NCI-H2081 (cell line): ENCODE measurements around the gene NFILZ.
A peak's percentile ranks its signal among the peaks of the same experiment; 100 is the strongest.

ENCODE experiments used
- DNase-seq, 2 experiments: peaks; one replicate each; lab custom pipeline; 2025; lab: John Stamatoyannopoulos, UW

Gene NFILZ, protein sequence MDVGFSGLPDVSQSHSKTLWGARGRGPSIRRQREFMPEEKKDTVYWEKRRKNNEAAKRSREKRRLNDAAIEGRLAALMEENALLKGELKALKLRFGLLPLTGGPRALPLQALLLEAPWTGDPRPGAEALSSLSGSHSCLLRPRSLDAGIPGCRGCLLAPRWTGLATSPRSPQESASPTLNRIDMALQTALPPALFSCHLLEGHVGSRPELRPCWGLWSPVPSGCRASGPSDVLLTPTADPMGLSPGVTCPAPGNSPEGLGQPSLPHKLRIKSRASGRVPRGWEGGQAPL

DNA sequence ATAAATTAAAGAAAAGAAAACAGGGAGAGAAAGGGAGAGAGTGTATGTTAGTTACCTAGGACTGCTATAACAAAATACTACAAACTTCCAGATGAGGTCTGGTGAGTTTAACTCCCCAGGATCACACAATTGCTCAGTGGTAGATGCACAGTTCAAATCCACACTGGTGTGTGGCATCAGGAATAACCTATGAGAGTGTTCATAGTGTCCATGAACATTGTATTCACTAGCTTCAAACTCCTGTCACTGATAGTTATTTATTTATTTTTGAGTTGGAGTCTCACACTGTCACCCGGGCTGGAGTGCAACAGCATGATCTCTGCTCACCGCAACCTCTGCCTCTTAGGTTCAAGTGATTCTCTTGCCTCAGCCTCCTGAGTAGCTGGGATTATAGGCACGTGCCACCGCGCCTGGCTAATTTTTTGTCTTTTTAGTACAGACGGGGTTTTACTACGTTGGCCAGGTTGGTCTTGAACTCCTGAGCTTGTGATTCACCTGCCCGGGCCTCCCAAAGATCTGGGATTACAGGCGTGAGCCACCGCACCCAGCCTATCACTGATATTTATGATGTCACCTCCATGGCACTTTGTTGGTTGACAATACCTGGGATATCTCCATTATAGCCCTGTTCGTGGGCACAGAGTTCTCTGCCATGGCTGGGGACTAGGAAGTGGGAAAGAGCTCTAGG is at the start of gene NFILZ:
NFILZ (plus strand) TSS at position 638 of the 688 bp plus-strand sequence. CDS start 46,133 bp downstream, outside the sequence.
- DNase-seq = no peak

DNA sequence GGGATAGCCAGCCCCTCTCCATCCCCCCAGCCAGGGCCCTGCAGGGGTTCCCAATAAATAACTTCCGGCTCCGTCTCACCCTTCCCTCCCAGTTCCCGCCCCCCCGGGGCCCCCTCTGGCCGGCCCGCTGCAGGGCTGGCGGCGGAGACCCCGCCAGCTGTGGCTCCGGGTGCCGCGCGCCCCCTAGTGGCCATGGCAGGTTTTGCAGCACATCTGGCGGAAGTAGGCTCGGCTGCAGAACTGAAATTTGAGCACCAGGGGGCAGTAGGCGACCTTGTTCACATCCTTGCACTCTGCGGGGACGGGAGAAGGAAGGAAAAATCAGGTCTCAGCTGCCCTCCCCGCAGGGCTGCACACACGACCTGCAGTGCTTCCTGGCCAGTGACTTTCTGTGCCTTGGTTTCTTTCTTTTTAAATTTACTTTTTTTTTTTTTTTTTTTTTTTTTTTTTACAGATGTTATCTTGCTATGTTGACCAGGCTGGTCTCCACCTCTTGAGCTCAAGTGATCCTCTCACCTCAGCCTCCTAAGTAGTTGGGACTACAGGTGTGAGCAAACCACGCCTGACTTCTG is 49.6 kb upstream of the NFILZ start:
- DNase-seq = peak; percentile 31 to 43

DNA sequence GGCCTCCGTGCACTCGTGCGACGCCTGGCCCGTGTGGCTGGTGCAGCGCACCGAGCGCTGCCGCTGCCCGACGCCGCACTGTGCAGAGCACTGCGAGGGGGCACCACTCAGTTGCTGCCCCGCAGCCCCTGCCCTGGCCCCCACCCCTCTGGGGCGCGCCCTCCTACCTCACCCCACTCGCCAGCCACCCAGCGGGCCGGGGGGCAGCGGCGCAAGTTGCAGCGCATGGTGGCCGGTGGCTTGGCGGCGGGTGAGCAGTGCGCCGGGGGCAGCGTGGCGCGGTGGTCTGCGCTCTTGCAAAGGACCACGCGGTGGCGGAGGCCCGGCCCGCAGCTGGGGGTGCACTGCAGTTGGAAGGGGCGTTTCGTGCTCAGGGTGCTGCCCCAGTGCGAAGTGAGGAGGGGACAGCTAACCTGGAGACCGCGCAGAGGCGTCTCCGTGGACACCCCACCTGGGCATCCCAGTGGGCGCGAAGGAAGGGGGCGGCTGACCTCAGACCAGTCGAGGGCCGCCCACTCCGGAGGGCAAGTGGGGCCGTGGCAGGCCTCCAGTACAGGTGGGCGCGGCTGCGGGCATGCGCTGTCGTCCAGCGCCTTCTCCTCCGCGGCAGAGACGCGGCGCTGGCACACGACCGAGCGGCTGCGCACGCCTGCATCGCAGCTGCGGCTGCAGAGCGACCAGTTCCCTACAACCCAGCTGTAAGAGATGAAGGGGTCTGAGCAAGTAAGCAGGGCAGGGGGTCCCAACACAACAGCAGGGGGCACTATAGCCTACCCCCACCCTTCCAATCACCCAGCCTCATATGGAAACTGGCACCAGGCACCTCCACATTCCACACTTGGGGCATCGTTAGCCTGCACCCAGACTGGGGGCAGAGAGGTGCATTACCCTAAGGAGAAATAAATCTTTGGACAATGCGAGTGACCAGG is 45.2 kb upstream of the NFILZ start:
- no peak for DNase-seq

DNA sequence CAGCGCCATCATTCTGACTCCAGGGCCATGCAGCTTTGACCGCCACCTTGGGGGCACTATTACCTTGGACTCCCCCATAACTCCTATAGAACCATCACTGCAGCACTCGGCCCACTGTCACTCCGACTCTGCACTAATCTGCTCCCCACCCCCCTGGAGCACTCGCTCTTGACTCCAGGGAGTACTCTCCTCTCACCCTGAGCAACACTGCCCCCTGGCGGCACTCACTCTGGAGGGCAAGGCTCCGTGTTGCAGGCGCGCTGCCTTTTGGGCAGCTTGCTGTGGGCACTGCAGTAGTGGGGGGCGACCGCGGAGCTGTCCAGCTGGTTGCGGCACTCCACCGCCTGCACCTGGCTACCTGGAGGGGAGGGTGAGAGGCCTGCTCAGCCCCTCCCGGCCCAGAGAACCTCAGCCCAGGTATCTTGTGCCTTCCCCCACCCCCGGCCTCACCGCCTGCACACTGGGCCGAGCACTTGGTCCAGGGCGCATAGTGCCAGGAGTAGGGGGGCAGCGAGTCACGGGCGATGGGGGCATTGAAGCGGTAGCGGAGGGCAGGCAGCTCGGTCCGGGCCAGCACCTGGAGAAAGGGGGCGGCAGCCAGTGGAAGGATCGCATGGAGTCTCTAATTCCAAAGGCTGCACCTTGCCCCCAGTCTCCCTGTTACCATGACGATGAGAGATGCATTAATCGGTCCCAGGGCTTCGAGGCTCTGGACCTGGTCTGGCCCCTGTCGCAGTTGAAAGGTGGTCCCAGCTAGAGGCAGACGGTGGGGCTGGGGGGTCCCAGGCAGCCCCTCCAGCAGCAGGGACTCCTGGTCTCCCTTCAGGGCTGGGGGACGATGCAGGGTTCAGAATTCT is 44.3 kb upstream of the NFILZ start:
- DNase-seq = peak; percentile 11

DNA sequence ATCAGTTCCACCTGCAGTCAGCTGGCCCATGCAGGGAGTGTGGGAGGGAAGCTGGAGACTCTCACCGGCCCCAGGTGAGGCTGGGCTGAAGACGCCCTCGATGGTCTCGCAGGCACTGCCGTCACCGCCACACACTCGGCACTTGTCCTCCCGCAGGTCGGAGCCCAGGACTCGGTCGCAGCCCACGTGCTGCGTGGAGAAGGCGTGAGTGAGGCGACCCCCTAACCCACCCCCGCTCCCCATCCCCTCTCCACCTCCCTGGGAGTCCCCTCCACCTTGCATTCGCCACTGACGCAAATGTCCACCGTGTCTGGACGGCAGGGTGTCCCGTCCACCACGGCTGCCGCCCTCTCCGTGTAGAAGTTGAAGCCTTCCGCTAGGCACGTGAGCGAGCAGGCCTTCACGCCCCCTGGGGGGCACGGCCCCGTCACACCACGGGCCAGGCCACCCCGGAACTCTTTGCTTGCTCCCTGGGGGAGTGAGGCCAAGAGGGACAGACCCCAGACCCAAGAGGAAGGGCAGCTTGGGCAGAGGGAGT is 41.2 kb upstream of the NFILZ start:
- no peak for DNase-seq

DNA sequence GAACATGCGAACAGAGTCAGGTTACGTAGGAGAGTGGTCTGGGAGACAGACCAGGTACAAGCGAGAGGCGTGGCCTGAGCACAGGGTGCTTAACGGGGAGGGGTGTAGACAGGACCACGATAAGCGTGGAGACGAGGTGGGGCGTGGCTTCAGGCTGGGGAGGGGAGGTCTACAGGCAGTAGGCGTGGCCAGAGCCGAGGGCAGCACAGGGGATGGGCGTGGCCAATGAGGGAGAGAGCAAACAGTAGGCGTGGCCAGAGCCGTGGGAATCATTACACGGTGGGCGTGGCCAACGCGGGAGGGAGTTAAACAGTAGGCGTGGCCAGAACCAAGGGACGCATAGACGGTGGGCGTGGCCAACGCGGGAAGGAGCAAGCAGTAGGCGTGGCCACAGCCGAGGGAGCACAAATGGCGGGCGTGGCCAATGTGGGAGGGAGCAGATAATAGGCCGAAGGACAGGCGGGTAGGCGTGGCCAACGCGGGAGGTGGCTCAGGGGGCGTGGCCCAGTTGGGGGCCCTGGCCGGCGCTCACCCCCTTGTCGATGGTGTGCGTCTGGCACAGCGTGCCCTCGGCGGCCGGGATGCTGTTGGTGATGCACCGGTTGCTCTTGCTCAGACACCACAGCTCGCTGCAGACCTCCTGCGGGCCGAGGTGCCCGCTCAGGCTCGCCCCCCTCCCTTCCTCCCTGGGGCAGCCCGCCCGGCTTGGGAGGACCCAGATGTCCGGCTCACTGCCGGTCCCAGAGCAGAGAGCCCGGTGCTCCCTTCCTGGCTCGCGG is 38.0 kb upstream of the NFILZ start:
- DNase-seq = no peak

DNA sequence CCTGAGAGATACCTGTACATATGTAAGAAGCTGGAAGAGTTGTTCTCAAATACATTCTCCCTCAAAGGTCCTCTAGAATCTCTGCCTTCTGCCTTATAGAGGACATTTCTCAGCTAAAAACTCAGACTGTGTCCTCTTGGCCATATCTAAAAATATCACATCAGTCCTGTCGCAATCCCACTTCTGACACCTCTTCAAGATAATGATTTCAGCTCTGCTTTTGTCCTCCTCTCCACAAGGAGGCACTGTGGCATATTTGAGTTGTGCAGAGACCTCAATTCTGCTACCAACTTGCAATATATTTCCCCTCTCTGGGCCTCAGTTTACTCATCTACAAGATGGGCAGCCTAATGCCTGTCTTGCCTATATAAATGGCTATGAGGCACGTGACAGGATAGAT is 36.5 kb upstream of the NFILZ start:
- DNase-seq = no peak

DNA sequence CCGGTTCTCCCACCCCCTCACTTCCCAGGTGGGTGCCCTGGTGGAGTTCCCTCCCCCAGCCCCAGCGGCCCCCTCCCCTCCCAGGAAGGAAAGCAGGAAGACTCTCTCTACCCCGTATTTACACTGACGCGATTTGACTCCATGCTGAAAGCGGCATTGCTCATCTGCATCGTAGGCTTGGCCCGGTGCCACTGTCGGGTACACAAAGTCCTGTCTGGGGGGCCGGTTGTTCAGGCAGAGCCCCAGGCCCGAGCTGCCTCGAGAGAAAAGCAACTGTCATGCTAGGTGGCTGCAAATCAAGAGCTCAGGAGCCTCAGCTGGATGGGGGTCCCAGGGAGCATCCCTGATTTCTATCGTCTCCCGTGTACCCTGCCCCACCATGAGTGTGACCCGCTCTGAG is 34.8 kb upstream of the NFILZ start:
- no peak for DNase-seq

DNA sequence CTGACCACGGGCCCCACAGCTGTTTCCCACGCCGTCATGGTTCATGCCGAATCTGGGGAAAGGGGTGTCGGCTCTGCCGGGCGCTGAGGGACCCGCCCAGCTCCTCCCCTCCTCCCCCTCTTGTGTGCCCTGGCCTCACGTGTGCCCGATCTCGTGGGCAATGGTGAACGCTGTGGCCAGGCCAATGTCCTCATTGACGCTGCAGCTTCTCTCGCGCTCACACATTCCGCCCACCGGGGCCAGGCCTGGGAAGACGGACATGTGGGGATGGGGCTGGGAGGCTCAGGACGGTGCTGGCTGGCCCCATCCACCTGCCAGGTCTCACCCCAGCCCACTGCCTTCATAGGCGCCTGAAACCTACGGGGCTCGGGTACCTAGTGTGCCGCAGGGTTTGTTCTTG is 34.3 kb upstream of the NFILZ start:
- DNase-seq = no peak

DNA sequence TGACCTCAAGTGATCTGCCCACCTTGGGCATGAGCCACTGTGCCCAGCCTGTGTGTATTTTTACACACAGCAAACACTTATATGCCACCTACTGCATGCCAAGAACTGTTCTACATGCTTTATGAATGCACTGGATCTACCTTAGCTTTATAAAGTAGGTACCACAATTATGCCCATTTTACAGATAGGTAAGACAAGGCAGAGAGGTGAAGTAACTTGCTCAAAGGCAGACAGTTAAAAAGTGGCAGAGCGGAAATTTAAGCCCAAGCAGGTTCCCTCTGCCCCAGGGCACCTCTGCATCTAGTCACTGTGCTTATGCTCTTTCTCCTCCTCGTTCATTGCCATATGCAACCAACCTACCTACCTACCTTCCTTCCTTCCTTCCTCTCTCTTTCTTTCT is 30.4 kb upstream of the NFILZ start:
- no peak for DNase-seq

DNA sequence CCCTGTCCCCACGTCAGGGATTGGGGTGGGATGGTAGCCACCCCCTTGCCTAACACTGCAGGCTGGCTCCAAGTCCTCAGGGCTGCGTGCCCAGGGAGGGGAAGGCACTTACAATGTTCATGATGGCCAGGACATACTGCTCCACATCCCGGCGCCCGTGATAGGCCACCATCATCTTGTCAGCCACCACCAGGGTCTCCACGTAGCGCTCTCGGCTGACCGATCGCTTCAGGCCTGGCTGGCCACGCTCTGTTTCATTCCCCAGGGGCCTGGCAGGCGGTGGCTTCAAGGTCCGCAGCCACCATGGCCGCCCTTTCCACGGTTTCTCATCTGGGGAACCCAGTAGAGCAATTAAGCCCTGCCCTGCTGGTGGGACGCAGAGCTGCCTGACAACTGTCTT is 29.6 kb upstream of the NFILZ start:
- DNase-seq = no peak

DNA sequence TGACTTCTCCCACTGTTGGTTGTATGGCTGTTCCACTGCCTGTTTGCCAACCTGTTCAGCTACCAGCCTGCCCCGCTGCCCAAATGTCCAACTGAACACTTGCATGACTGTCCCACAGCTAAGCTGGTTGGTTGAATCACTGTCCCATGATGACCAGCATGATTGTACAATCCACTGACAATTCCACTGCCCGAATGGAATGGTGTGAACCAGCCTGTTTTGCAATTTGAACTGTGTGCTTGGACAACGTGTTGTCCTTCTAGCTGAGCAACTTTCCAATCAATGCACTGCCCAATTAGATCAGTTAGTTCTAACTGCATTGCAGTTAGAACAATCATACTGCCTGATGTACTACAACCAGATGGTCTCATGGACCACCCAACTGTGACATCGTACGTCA is 28.6 kb upstream of the NFILZ start:
- no peak for DNase-seq

DNA sequence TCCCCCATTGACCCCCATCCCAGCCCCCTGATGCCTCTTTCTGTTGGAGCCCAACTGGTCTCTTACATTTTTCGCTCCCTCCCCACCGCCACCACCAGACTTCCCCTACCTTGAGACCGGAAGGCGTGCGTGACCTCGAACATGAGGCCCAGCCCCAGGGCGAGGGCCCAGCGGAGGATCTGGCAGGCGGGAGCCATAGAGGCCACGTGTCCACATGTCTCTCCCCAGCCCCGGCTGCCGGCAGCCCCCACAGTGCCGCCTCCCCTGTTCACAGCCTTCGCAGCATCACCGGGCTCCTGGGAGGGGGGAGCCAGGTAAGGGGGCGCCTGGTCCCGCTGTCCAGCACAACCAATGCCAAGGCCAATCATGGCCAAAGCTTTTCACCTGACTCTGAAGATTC is 24.9 kb upstream of the NFILZ start:
- no peak for DNase-seq

DNA sequence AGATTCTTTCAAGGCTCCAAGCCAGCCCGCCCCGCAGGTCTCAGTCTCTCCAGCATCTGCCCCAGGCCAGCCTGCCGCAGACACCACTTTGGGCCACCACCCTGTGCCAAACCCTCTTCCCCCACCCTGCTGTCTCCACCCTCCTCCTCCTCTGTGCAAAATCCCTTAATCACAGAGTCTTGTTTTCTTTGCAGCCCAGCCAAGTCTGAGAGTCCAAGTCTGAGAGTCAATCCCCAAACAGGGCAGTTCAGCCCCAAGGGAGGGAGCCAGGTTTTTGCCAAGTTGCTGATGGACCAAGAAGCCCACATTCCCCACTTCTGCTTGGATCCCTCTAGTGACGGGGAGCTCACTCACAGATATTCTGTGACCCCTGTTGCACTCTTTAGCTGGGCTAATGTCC is 23.0 kb upstream of the NFILZ start:
- DNase-seq = no peak

DNA sequence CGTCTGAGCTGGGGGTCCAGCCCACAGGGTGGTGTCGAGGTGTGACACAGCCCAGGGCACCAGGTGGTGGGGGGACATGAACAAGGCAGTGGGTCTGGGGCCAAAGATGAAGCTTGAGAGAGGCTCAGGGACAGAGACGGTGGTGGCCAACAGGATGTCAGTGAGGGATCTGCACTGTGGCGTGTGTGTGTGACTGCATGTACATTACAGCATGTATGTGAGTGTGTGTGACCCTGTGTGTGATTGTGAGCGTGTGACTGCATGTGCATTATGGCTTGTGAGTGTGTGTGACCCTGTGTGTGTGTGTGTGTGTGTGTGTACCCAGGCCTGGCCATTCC is 21.5 kb upstream of the NFILZ start:
- DNase-seq = no peak

DNA sequence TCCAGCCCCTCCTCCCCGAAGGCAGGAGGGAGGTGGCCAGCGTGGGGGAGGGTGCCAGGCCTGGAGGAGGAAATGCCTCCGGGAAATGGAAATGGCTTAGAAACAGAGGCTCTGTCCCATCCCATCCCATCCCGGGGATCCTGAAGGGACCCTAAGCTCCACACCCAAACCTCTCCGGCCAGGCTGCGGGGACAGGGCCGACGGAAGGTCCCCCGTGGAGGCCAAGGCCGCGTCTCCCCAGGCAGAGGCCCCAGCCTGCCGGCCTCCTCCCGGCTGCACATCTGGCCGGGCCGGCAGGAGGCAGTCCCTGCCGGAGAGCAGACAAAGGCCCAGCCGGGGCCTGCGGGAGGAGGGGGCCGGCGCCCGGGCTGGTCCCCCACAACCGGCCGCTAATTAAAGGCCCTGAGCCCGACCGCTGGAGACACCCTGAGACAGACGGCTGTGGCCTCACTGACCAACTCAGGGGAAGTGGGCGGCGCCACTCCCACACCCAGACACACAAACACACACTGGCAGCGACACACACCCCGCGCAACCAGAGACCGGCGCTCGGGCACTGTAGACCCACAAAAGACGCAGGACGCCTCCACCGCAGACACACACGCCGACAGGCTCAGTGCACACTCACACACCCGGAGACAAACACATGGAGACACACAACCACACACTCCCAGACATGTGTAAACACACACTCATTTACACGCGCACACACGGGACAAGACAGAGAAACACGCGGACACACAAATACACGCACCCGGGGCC is 21.0 kb upstream of the NFILZ start:
- DNase-seq = no peak

DNA sequence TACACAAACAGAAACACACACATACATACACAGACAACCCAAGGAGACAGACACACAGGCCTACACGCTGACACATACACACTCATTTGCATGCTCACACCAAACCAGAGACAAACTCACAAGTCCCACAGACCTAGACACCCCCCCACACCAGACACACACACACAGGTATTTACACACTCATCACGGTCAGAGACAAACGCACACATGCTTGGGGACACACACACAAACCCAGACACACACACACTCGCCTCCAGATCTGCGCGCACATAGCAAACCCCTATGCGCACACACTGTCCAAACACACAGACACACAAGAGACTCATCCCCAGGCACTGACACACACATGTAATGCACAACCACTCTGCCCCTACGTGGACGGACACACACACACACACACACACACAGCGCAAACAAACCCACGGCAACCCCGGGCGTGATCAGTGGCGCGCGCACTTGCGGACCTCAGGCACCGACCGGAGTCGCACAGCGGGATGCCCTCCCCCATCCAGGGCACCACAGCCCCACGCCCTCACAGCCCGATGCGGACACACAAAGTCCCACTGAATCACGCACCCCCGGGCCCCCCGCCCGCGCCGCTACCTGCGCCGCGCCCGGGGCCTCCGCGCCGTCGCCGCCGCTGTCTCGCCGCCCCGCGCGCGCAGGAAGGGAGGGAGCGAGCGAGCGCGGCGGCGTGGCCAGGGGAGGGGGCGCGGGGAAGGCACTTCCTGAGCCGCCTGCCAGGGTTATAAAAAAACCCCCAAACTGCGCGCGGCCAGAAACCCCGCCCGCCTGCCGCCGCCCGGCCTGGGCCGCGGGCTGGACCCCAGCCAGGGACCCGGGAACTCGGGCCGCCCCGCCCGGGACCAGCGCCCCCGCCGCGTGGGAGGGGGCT is 20.1 kb upstream of the NFILZ start, which contains the start of gene ADAMTS10:
ADAMTS10 (minus strand) TSS at position 675 of the 895 bp plus-strand sequence. CDS start 5,005 bp downstream, outside the sequence.
- DNase-seq = no peak

DNA sequence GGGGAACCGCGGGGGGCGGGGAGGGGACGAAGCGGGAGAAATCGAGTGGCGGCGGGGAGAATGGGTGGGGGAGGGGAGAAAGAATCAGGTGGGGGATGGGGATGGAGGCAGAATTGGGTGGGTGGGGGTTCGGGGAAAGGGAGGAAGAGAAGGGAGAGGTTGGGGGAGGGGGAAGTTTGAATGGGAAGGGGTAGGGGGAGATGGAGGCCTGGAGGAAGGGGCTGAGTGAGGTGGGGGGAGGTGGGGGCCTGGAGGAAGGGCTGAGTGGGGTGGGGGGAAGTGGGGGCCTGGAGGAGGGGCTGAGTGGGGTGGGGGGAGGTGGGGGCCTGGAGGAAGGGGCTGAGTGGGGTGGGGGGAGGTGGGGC is 19.5 kb upstream of the NFILZ start:
- no peak for DNase-seq
